Measurements from ENCODE around the gene SLC39A10. TPM values are rescaled to one million over a fixed set of nuclear protein-coding genes. Genes with fewer than 3 reads are reported as not detected.

Gene SLC39A10
- total and polyA plus RNA-seq, 9 of the 15 experiments (the other 6 are each of a cell fraction or from before 2014, with no cell fraction given): 12.5 to 40.1 (median 23.1) TPM

DNA sequence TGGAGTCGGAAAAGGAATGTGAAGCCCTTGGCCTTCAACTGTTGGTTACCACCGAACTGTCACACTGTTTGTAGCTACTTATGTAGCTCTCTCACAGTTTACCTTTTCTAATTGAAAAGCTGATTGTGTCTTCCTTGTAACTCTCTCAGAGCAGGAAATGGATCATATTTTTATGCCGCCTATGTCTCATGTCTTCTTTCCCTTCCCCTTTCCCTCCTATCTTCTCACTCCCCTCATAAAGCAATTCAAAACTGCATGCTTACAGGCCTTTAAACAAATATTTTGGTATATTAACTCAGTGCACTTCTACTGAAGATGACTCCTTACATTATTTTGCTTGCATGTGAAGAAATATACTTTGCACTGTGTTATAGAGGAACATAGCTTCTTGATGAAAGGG lies 6.0 kb downstream of the SLC39A10 start:
- DNase-seq (ENCODE audit: extremely low read depth in 1 of 4, low spot score in 3 of 4): no peak
- peak; percentile 51 for FAIRE-seq
- Histone ChIP-seq H4K20me1 (replicated peaks; ENCODE audit: control insufficient read depth, insufficient read depth, low read length) (no peaks in the 10 kb centered on the region), H3K4me1 (replicated peaks in 1 of 2; ENCODE audit: control insufficient read depth in 2 of 2, insufficient read depth in 2 of 2, low read length in 2 of 2) (peaks cover 3 to 6% of the 10 kb centered on the region in 2 experiments; a peak in 3 of 5 replicates), H2AFZ (ENCODE audit: low read depth, low read length) (no peak overlapping the region), H3K4me2 (ENCODE audit: insufficient read depth, low read length) (no peak overlapping the region), H3K9me3 (replicated peaks; ENCODE audit: control insufficient read depth, insufficient read depth, low read depth, low read length) (no peaks in the 10 kb centered on the region), H3K27me3 (ENCODE audit: control insufficient read depth in 2 of 2, insufficient read depth in 2 of 2, low read length in 2 of 2) (no peaks in the 10 kb centered on the region), H3K4me3 (no peak overlapping the region), H3K27ac (ENCODE audit: extremely low read depth, low read depth, low read length) (no peak overlapping the region; the same call in 2 of the 3 replicates), H3K9me1 (ENCODE audit: control insufficient read depth, insufficient read depth, low read length) (no peaks in the 10 kb centered on the region), H3K36me3 (ENCODE audit: control insufficient read depth, insufficient read depth, low read length) (peaks cover 17% of the 10 kb centered on the region; the same call in 2 of the 3 replicates), H3K79me2 (ENCODE audit: control insufficient read depth, insufficient read depth, low read length) (peaks cover 90% of the 10 kb centered on the region), H3K9ac (ENCODE audit: insufficient read depth in 1 of 2, low read depth in 2 of 2, low read length in 2 of 2) (peak overlapping the region in 1 of 2 experiments; percentile 19; a peak in 1 of 4 replicates)
- in situ Hi-C loops (cut with MboI): loop anchor here (25.0 kb wide), 1 partner anchor 399 kb away; the partner anchor contains the start of gene DNAH7
- no TSS peak for BruUV-seq (replicated peaks)
- TF ChIP-seq BMI1 (IDR thresholded peaks at IDR 0.05; ENCODE audit: low read length): no peak
- TF ChIP-seq SRSF9 (IDR thresholded peaks at IDR 0.05; ENCODE audit: borderline replicate concordance, low read depth, low read length): no peak
- no peak for TF ChIP-seq SOX6 (IDR thresholded peaks at IDR 0.05)
- TF ChIP-seq RCOR1 (IDR thresholded peaks at IDR 0.05; ENCODE audit: borderline replicate concordance in 1 of 2, low read depth in 2 of 2, low read length in 2 of 2): no peak
- no peak for TF ChIP-seq ZNF655 (CRISPR knock-in tag; IDR thresholded peaks at IDR 0.05)
- no peak for TF ChIP-seq TCFL5 (CRISPR knock-in tag; conservative IDR thresholded peaks at IDR 0.05)
- TF ChIP-seq CTBP1 (IDR thresholded peaks at IDR 0.05; ENCODE audit: borderline replicate concordance): no peak
- no peak for TF ChIP-seq HEY1 (CRISPR knock-in tag; IDR thresholded peaks at IDR 0.05; ENCODE audit: borderline replicate concordance)
- TF ChIP-seq ZNF263 (CRISPR knock-in tag; IDR thresholded peaks at IDR 0.05; ENCODE audit: borderline replicate concordance): no peak
- TF ChIP-seq ZBED1 (IDR thresholded peaks at IDR 0.05): no peak
- no peak for TF ChIP-seq KLF1 (tag; IDR thresholded peaks at IDR 0.05)
- TF ChIP-seq HDAC1 (IDR thresholded peaks at IDR 0.05): no peak
- TF ChIP-seq FOS (IDR thresholded peaks at IDR 0.05; ENCODE audit: extremely low read depth, insufficient read length): no peak
- no peak for TF ChIP-seq SNAPC5 (CRISPR knock-in tag; IDR thresholded peaks at IDR 0.05)
- TF ChIP-seq MTA3 (IDR thresholded peaks at IDR 0.05; ENCODE audit: borderline replicate concordance): no peak
- no peak for TF ChIP-seq ZNF436 (CRISPR knock-in tag; IDR thresholded peaks at IDR 0.05)
- TF ChIP-seq MBD2 (IDR thresholded peaks at IDR 0.05; ENCODE audit: borderline replicate concordance, low read depth): no peak
- no peak for TF ChIP-seq NFIC (IDR thresholded peaks at IDR 0.05)
- TF ChIP-seq FOXP1 (CRISPR knock-in tag; IDR thresholded peaks at IDR 0.05): no peak
- TF ChIP-seq ELF4 (CRISPR knock-in tag; IDR thresholded peaks at IDR 0.05): no peak
- intact Hi-C loops (cut with micrococcal nuclease): loop anchor here (5.0 to 10.0 kb wide), 4 partner anchors 172 to 404 kb away; partner anchors contain the start of gene DNAH7
- CTCF ChIA-PET (ENCODE audit: low intra/inter-chr PET ratio): interaction anchor here (0.6 kb wide), 1 partner anchor 70 kb away, joined by 3 read pairs; no protein-coding TSS in a partner anchor
- POLR2A ChIA-PET: no interaction called here
- 54% methylated on average over 3 of the region's 3 CpGs for WGBS (ENCODE audit: insufficient coverage, low coverage, missing lambda C conversion rate)
- ATAC-seq: no peak

All from K562 (cell line).